ENCODE results near the gene IRS1. TPM values are rescaled to one million over a fixed set of nuclear protein-coding genes. Genes with fewer than 3 reads are reported as not detected.

IRS1 gene
- total RNA-seq, 5 donors from 2014 or later (not counting 1 experiment from before 2014, with no cell fraction given) = 3.7 to 8.7 (median 6.7) TPM

- CTCF ChIA-PET = no interaction called here
- POLR2A ChIA-PET = no interaction called here
- 78% methylated on average over 5 of the region's 5 CpGs for WGBS (ENCODE audit: insufficient coverage)
These were observed 78.7 kb downstream of the IRS1 start for GRCh38 chr2:226720948-226721347.

GRCh38 chr2:226717719-226718118, 81.9 kb downstream of the IRS1 start:
- Mint-ChIP-seq H3K4me3 (no peak overlapping the region), H3K27ac (no peak overlapping the region), H3K4me1 (peaks cover 0 to 2% (median 0%) of the 10 kb centered on the region in 3 donors), H3K27me3 (peaks cover 9 to 12% of the 10 kb centered on the region in 2 donors), H3K36me3 (no peaks in the 10 kb centered on the region), H3K9me3 (no peaks in the 10 kb centered on the region)
- H3K9me3 ChIP-seq = no peaks in the 10 kb centered on the region
- no peaks in the 10 kb centered on the region for H3K36me3 ChIP-seq (ENCODE audit: control insufficient read depth in 2 of 2, extremely low read depth in 1 of 2, insufficient read depth in 1 of 2, low read length in 1 of 2)
- ChIA-PET CTCF (interaction anchor here in 1 of 2 donors (0.6 kb wide), 1 partner anchor 1893 kb away, joined by 7 read pairs; no protein-coding TSS in a partner anchor), POLR2A (no interaction called here)
- no peak overlapping the region for H3K4me3 ChIP-seq (ENCODE audit: control insufficient read depth in 1 of 2, extremely low read depth in 1 of 2, low read length in 1 of 2)
- no peak for DNase-seq
- H3K27me3 ChIP-seq (replicated peaks in 1 of 2; ENCODE audit: control insufficient read depth in 2 of 2, extremely low read depth in 1 of 2, insufficient read depth in 2 of 2, low read length in 1 of 2) = peaks cover 0 to 12% of the 10 kb centered on the region in 2 experiments
- H3K4me1 ChIP-seq (ENCODE audit: control insufficient read depth in 1 of 2, extremely low read depth in 1 of 2, insufficient read depth in 2 of 2, low read length in 2 of 2) = no peaks in the 10 kb centered on the region
- H3K27ac ChIP-seq (ENCODE audit: low read length) = no peak overlapping the region
- WGBS (ENCODE audit: insufficient coverage) = no CpG with 5 or more reads among the region's 1 CpG
- no peak for ATAC-seq (replicated peaks in 1 of 4)

More at GRCh38 chr2:226720948-226721347, 78.7 kb downstream of the IRS1 start:
- DNase-seq (no peak), ATAC-seq (replicated peaks in 1 of 4) (no peak)
- Histone ChIP-seq H3K4me1 (ENCODE audit: control insufficient read depth in 1 of 2, extremely low read depth in 1 of 2, insufficient read depth in 2 of 2, low read length in 2 of 2) (no peaks in the 10 kb centered on the region), H3K27ac (ENCODE audit: low read length) (no peak overlapping the region), H3K27me3 (replicated peaks in 1 of 2; ENCODE audit: control insufficient read depth in 2 of 2, extremely low read depth in 1 of 2, insufficient read depth in 2 of 2, low read length in 1 of 2) (peaks cover 0 to 10% of the 10 kb centered on the region in 2 experiments), H3K36me3 (ENCODE audit: control insufficient read depth in 2 of 2, extremely low read depth in 1 of 2, insufficient read depth in 1 of 2, low read length in 1 of 2) (no peaks in the 10 kb centered on the region), H3K4me3 (ENCODE audit: control insufficient read depth in 1 of 2, extremely low read depth in 1 of 2, low read length in 1 of 2) (no peak overlapping the region), H3K9me3 (no peaks in the 10 kb centered on the region)
- peaks cover 14 to 17% of the 10 kb centered on the region in 2 donors for H3K27me3 Mint-ChIP-seq
- H3K27ac Mint-ChIP-seq = peak overlapping the region in 1 of 2 donors; percentile 12
- H3K9me3 Mint-ChIP-seq = no peaks in the 10 kb centered on the region
- H3K4me3 Mint-ChIP-seq = no peak overlapping the region
- peaks cover 2 to 7% (median 5%) of the 10 kb centered on the region in 3 donors for H3K4me1 Mint-ChIP-seq
- H3K36me3 Mint-ChIP-seq = no peaks in the 10 kb centered on the region

- no peak overlapping the region for H3K4me3 Mint-ChIP-seq
These were observed 83.5 kb downstream of the IRS1 start for GRCh38 chr2:226716126-226716525.

GRCh38 chr2:226715347-226715990, 84.2 kb downstream of the IRS1 start:
- no peaks in the 10 kb centered on the region for H3K9me3 ChIP-seq
- Mint-ChIP-seq H3K4me3 (no peak overlapping the region), H3K27ac (no peak overlapping the region), H3K4me1 (peaks cover 0 to 2% (median 0%) of the 10 kb centered on the region in 3 donors), H3K36me3 (no peaks in the 10 kb centered on the region), H3K9me3 (no peaks in the 10 kb centered on the region), H3K27me3 (peaks cover 2 to 12% of the 10 kb centered on the region in 2 donors)
- no peaks in the 10 kb centered on the region for H3K36me3 ChIP-seq (ENCODE audit: control insufficient read depth in 2 of 2, extremely low read depth in 1 of 2, insufficient read depth in 1 of 2, low read length in 1 of 2)
- H3K4me1 ChIP-seq (ENCODE audit: control insufficient read depth in 1 of 2, extremely low read depth in 1 of 2, insufficient read depth in 2 of 2, low read length in 2 of 2) = no peaks in the 10 kb centered on the region
- ATAC-seq (replicated peaks in 1 of 4) = no peak
- CTCF ChIA-PET = no interaction called here
- no peak overlapping the region for H3K27ac ChIP-seq (ENCODE audit: low read length)
- POLR2A ChIA-PET = no interaction called here
- no peak overlapping the region for H3K4me3 ChIP-seq (ENCODE audit: control insufficient read depth in 1 of 2, extremely low read depth in 1 of 2, low read length in 1 of 2)
- peaks cover 0 to 3% of the 10 kb centered on the region in 2 experiments for H3K27me3 ChIP-seq (replicated peaks in 1 of 2; ENCODE audit: control insufficient read depth in 2 of 2, extremely low read depth in 1 of 2, insufficient read depth in 2 of 2, low read length in 1 of 2)
- no peak for DNase-seq
- 67% methylated on average over 1 of the region's 3 CpGs for WGBS (ENCODE audit: insufficient coverage)

More at GRCh38 chr2:226716126-226716525, 83.5 kb downstream of the IRS1 start:
- H3K4me1 Mint-ChIP-seq = peaks cover 0 to 2% (median 0%) of the 10 kb centered on the region in 3 donors
- no peaks in the 10 kb centered on the region for H3K36me3 Mint-ChIP-seq
- H3K9me3 ChIP-seq = no peaks in the 10 kb centered on the region
- peaks cover 8 to 12% of the 10 kb centered on the region in 2 donors for H3K27me3 Mint-ChIP-seq
- no peaks in the 10 kb centered on the region for H3K4me1 ChIP-seq (ENCODE audit: control insufficient read depth in 1 of 2, extremely low read depth in 1 of 2, insufficient read depth in 2 of 2, low read length in 2 of 2)
- no peaks in the 10 kb centered on the region for H3K9me3 Mint-ChIP-seq
- no peak for ATAC-seq (replicated peaks in 1 of 4)
- no peak overlapping the region for H3K27ac Mint-ChIP-seq
- no peak overlapping the region for H3K4me3 ChIP-seq (ENCODE audit: control insufficient read depth in 1 of 2, extremely low read depth in 1 of 2, low read length in 1 of 2)
- H3K36me3 ChIP-seq (ENCODE audit: control insufficient read depth in 2 of 2, extremely low read depth in 1 of 2, insufficient read depth in 1 of 2, low read length in 1 of 2) = no peaks in the 10 kb centered on the region
- ChIA-PET CTCF (no interaction called here), POLR2A (no interaction called here)
- DNase-seq = no peak
- H3K27ac ChIP-seq (ENCODE audit: low read length) = no peak overlapping the region
- peaks cover 0 to 7% of the 10 kb centered on the region in 2 experiments for H3K27me3 ChIP-seq (replicated peaks in 1 of 2; ENCODE audit: control insufficient read depth in 2 of 2, extremely low read depth in 1 of 2, insufficient read depth in 2 of 2, low read length in 1 of 2)

GRCh38 chr2:226712941-226713340, 86.7 kb downstream of the IRS1 start:
- no peak overlapping the region for H3K27ac ChIP-seq (ENCODE audit: low read length)
- Mint-ChIP-seq H3K27me3 (peaks cover 2 to 8% of the 10 kb centered on the region in 2 donors), H3K27ac (no peak overlapping the region), H3K4me1 (peaks cover 0 to 2% (median 0%) of the 10 kb centered on the region in 3 donors), H3K36me3 (no peaks in the 10 kb centered on the region), H3K9me3 (no peaks in the 10 kb centered on the region), H3K4me3 (no peak overlapping the region)
- POLR2A ChIA-PET = no interaction called here
- CTCF ChIA-PET = no interaction called here
- H3K9me3 ChIP-seq = no peaks in the 10 kb centered on the region
- no peak for ATAC-seq (replicated peaks in 1 of 4)
- DNase-seq = no peak
- WGBS (ENCODE audit: insufficient coverage) = no CpG with 5 or more reads among the region's 1 CpG
- H3K36me3 ChIP-seq (ENCODE audit: control insufficient read depth in 2 of 2, extremely low read depth in 1 of 2, insufficient read depth in 1 of 2, low read length in 1 of 2) = no peaks in the 10 kb centered on the region
- H3K4me1 ChIP-seq (ENCODE audit: control insufficient read depth in 1 of 2, extremely low read depth in 1 of 2, insufficient read depth in 2 of 2, low read length in 2 of 2) = no peaks in the 10 kb centered on the region
- H3K27me3 ChIP-seq (replicated peaks in 1 of 2; ENCODE audit: control insufficient read depth in 2 of 2, extremely low read depth in 1 of 2, insufficient read depth in 2 of 2, low read length in 1 of 2) = peaks cover 0 to 3% of the 10 kb centered on the region in 2 experiments
- no peak overlapping the region for H3K4me3 ChIP-seq (ENCODE audit: control insufficient read depth in 1 of 2, extremely low read depth in 1 of 2, low read length in 1 of 2)

GRCh38 chr2:226711606-226712296, 87.9 kb downstream of the IRS1 start:
- ChIA-PET POLR2A (interaction anchor here in 1 of 2 donors (0.5 kb wide), 1 partner anchor 14 kb away, joined by 3 read pairs; no protein-coding TSS in a partner anchor), CTCF (no interaction called here)
- Mint-ChIP-seq H3K4me3 (no peak overlapping the region), H3K27me3 (peaks cover 2 to 8% of the 10 kb centered on the region in 2 donors), H3K9me3 (no peaks in the 10 kb centered on the region), H3K36me3 (no peaks in the 10 kb centered on the region), H3K4me1 (peaks cover 0 to 2% (median 0%) of the 10 kb centered on the region in 3 donors), H3K27ac (no peak overlapping the region)
- H3K27me3 ChIP-seq (replicated peaks in 1 of 2; ENCODE audit: control insufficient read depth in 2 of 2, extremely low read depth in 1 of 2, insufficient read depth in 2 of 2, low read length in 1 of 2) = peaks cover 0 to 3% of the 10 kb centered on the region in 2 experiments
- H3K36me3 ChIP-seq (ENCODE audit: control insufficient read depth in 2 of 2, extremely low read depth in 1 of 2, insufficient read depth in 1 of 2, low read length in 1 of 2) = no peaks in the 10 kb centered on the region
- DNase-seq (no peak), ATAC-seq (replicated peaks in 1 of 4) (no peak)
- H3K4me3 ChIP-seq (ENCODE audit: control insufficient read depth in 1 of 2, extremely low read depth in 1 of 2, low read length in 1 of 2) = no peak overlapping the region
- H3K27ac ChIP-seq (ENCODE audit: low read length) = no peak overlapping the region
- WGBS (ENCODE audit: insufficient coverage) = no CpG with 5 or more reads among the region's 2 CpGs
- no peaks in the 10 kb centered on the region for H3K9me3 ChIP-seq
- no peaks in the 10 kb centered on the region for H3K4me1 ChIP-seq (ENCODE audit: control insufficient read depth in 1 of 2, extremely low read depth in 1 of 2, insufficient read depth in 2 of 2, low read length in 2 of 2)

Measured in T-cell (primary cell).